Right atrium auricular region (tissue), 2 donors: ENCODE results near the gene ECHS1. TPM values are rescaled to one million over a fixed set of nuclear protein-coding genes. Genes with fewer than 3 reads are reported as not detected.
A peak's percentile ranks its signal among the peaks of the same experiment; 100 is the strongest.
"Not testable (repeated sequence)": the region's sequence is repeated elsewhere in the genome, so short reads cannot be mapped to it uniquely, and the experiment has no call there.

Source experiments
- DNase-seq: peaks from one replicate; pipeline ENCODE4 v3.0.0-alpha.2; 2019; ENCODE audit warnings: low spot score
- H3K27ac ChIP-seq, 2 donors: fragments of 200-600 bp; sonication (generic); 1 replicate in 1 of 2; 2 replicates in 1 of 2; pipeline ENCODE4 v1.5.1; 2016 to 2019
- H3K27me3 ChIP-seq, 2 donors: fragments of 200-600 bp; sonication (generic); one replicate each; pipeline versions ENCODE4 v1.5.1 to v1.6.0; 2017 to 2019
- H3K36me3 ChIP-seq: fragments of 200-600 bp; sonication (generic); one replicate; pipeline ENCODE4 v1.5.1; 2016
- H3K4me1 ChIP-seq, 2 donors: fragments of 200-600 bp; sonication (generic); one replicate each; pipeline versions ENCODE4 v1.5.1 to v1.6.0; 2017 to 2019
- H3K4me3 ChIP-seq, 2 donors: fragments of 200-600 bp; sonication (generic); 1 replicate in 1 of 2; 2 replicates in 1 of 2; pipeline ENCODE4 v1.5.1; 2017 to 2019; ENCODE audit warnings: mild to moderate bottlenecking in 1 of 2, moderate library complexity in 1 of 2
- H3K9me3 ChIP-seq, 2 donors: fragments of 200-600 bp; sonication (generic); one replicate each; pipeline ENCODE4 v1.5.1; 2019
- total RNA-seq, 2 donors: library from RNA; depleted of rRNA; stranded (reverse); fragments of >200 nt; gene quantifications; one replicate each; pipeline ENCODE4 v1.1.0, GENCODE V29; 2016
- TF ChIP-seq, protein P1 (sequence below), 2 donors: fragments of 200-600 bp; sonication (generic); IDR thresholded peaks; one replicate each; pipeline ENCODE4 v1.5.1; 2019; ENCODE audit warnings: antibody characterized with exemption in 2 of 2

Gene ECHS1
- total RNA-seq, 2 donors from 2014 or later = 89.8 to 146 TPM

DNA sequence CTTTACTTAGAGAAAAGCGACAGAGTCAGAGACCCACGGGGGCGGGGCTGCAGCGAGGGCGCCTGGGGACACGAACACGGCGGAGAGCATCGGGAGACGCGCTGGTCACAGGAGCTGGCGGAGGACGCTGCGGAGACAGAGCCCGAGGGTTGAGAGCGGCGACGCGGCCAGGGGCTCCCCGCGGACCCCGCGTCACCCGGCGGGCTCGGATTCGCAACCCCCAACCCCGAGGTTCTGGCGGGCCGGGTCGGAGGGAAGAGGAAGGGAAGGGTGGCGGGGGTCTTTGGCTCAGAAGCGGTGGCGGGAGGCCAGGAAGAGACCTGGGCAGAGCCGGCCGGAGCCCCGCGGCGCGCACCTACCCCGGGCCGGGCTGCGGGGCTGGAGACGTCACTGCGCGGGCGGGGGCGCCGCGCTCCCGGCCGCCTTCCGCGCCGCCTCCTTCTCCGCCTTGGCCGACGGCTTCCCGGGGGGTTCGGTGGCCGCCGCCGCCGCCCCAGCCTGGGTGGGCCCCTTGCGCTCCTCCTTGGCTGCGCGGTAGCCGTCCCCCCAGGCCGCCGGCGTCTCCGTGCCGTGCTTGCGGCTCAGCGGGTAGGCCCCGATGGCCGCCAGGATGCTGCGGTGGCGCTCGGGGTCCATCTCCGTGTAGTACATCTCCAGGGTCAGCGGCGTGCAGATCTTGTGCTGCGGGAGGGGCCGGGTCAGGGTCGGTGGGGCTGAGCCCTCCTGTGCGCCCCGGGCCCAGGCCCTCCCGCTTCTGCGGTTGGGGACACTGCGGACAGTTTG, 47.5 kb downstream of the ECHS1 start:
- no peak for DNase-seq
- H3K36me3 ChIP-seq = no peaks in the 10 kb centered on the region

DNA sequence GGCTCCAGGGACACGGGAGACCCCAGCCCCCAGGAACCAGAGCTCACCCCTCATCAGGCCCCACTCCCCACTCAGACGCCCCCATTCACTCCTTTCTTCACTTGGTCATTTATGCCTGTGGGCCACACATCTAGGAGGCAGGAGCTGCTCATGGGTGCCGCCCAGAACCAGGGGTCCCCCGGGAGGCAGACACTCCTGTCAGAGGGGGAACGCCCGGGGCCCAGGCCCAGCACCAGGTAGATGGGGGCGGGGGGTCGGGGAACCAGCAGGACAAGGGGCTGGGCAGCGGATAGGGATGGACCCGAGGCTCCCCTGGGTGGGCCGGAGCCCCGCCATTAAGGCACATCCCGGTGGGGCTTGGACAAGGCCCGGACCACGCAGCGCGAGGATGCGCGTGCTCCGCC, 48.3 kb downstream of the ECHS1 start:
- Histone ChIP-seq H3K9me3 (no peaks in the 10 kb centered on the region), H3K4me1 (peaks cover 0 to 23% of the 10 kb centered on the region in 2 donors), H3K27ac (no peak overlapping the region), H3K27me3 (peaks cover 13 to 29% of the 10 kb centered on the region in 2 donors), H3K4me3 (peak overlapping the region in 1 of 2 donors; percentile 48), H3K36me3 (no peaks in the 10 kb centered on the region)
- TF ChIP-seq, protein P1, sequence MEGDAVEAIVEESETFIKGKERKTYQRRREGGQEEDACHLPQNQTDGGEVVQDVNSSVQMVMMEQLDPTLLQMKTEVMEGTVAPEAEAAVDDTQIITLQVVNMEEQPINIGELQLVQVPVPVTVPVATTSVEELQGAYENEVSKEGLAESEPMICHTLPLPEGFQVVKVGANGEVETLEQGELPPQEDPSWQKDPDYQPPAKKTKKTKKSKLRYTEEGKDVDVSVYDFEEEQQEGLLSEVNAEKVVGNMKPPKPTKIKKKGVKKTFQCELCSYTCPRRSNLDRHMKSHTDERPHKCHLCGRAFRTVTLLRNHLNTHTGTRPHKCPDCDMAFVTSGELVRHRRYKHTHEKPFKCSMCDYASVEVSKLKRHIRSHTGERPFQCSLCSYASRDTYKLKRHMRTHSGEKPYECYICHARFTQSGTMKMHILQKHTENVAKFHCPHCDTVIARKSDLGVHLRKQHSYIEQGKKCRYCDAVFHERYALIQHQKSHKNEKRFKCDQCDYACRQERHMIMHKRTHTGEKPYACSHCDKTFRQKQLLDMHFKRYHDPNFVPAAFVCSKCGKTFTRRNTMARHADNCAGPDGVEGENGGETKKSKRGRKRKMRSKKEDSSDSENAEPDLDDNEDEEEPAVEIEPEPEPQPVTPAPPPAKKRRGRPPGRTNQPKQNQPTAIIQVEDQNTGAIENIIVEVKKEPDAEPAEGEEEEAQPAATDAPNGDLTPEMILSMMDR (IDR thresholded peaks at IDR 0.05) = no peak
- DNase-seq = no peak

More for the DNA sequence above, 47.5 kb downstream of the ECHS1 start:
- peaks cover 13 to 29% of the 10 kb centered on the region in 2 donors for H3K27me3 ChIP-seq
- H3K4me1 ChIP-seq = peaks cover 0 to 26% of the 10 kb centered on the region in 2 donors
- H3K9me3 ChIP-seq = no peaks in the 10 kb centered on the region
- H3K4me3 ChIP-seq = peak overlapping the region; percentile 35 to 48
- TF ChIP-seq, protein P1 (IDR thresholded peaks at IDR 0.05) = no peak
- H3K27ac ChIP-seq = no peak overlapping the region

DNA sequence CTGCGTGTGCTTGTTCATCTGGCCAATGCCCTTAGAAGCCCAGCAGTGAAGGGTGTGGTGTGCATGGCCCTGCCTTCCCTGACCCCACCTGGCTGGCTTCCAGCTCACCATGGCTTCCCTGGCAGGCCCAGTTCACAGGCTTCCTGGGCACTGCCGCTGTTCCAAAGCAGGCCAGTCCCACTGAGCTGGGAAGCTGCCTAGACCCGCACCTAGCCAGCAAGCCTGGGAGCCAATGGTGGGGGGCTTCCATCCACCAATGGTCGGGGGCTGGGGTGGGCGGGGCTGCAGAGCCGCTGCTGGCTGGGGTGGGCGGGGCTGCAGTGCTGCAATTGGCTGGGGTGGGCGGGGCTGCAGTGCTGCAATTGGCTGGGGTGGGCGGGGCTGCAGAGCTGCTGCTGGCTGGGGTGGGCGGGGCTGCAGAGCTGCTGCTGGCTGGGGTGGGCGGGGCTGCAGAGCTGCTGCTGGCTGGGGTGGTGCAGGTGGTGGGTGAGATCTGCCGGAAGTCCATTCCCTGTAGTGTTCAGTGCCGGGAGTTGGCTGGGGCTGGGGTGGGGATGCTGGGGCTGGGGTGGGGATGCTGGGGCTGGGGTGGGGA, 48.9 kb downstream of the ECHS1 start:
- Histone ChIP-seq H3K27ac (no peak overlapping the region), H3K36me3 (no peaks in the 10 kb centered on the region), H3K9me3 (no peaks in the 10 kb centered on the region), H3K4me3 (peak overlapping the region in 1 of 2 donors; percentile 13), H3K4me1 (peaks cover 0 to 17% of the 10 kb centered on the region in 2 donors), H3K27me3 (peaks cover 13 to 29% of the 10 kb centered on the region in 2 donors)
- no peak for DNase-seq
- TF ChIP-seq, protein P1 (IDR thresholded peaks at IDR 0.05) = no peak

DNA sequence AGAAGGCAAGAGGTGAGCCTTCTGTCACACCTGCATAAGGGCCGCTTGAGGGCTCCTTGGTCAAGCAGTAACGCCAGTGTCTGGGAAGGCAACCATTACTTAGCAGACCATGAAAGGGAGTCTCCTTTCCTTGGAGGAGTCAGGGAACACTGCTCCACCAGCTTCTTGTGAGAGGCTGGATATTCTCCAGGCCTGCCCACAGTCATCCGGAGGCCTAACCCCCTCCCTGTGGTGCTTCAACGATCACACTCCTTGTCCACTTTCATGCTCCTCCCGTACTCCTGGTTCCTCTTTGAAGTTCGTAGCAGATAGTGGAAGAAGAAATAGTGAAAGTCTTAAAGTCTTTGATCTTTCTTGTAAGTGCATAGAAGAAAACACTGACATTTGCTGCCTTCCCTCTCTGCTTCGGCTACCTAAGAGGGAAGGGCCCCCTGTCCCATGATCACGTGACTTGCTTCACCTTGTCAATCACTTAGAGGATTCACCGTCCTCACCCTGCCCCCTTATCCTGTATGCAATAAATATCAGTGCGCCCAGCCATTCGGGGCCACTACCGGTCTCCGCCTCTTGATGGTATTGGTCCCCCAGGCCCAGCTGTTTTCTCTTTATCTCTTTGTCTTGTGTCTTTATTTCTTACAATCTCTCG, 51.0 kb downstream of the ECHS1 start:
- H3K4me3 ChIP-seq, DNase-seq, H3K9me3 ChIP-seq, H3K36me3 ChIP-seq, H3K27ac ChIP-seq: not testable (repeated sequence)
- Histone ChIP-seq H3K4me1 (peaks cover 0 to 24% of the 10 kb centered on the region in 2 donors), H3K27me3 (peaks cover 8 to 27% of the 10 kb centered on the region in 2 donors)

DNA sequence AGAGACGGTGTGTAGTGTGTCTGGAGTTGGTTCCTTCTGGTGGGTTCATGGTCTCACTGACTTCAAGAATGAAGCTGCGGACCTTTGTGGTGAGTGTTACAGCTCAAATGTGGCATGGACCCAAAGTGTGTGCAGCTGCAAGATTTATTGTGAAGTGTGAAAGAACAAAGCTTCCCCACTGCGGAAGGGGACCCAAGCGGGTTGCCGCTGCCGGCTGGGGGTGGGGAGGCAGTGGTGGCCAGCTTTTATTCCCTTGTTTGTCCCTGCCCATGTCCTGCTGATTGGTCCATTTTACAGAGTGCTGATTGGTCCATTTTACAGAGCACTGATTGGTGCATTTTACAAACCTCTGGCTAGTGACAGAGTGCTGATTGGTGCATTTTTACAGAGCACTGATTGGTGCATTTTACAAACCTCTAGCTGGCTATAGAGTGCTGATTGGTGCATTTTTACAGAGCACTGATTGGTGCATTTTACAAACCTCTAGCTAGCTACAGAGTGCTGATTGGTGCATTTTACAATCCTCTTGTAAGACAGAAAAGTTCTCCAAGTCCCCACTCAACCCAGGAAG, 52.2 kb downstream of the ECHS1 start:
- H3K27ac ChIP-seq, H3K9me3 ChIP-seq, H3K4me3 ChIP-seq, H3K36me3 ChIP-seq, DNase-seq: not testable (repeated sequence)
- Histone ChIP-seq H3K4me1 (peaks cover 0 to 21% of the 10 kb centered on the region in 2 donors), H3K27me3 (peaks cover 2 to 15% of the 10 kb centered on the region in 2 donors)

DNA sequence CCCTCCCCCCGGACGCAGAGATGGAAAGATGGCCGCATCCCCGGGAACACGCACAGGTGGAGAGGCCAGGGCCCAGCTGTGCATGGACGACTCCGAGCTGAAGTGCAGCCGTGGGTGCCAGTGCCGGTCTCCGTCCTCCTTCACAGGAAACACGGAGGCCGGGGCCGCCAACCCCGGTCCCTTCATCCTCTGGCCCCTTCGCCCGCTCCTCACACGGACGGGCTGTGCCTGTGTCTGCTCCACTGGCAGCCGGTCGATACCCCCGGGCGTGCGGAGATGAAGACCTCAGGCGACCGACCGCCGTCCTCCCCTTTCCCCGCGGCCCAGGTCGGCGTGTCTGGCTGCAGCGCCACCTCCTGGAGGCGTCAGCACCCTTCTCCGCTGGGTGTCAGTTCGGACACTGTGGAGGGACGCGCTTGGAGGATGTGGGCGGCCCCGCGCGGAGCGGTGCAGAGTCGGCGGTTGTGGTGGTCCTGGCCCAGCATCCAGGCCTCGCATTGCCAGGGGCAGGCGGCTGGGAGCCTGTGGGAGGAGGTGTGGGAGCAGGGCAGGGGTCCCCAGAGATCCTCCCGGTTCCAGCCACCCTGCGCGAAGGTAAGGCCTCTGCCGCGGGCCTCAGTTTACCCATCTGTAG, 54.5 kb downstream of the ECHS1 start:
- H3K4me1 ChIP-seq = peaks cover 0 to 10% of the 10 kb centered on the region in 2 donors
- peaks cover 0 to 3% of the 10 kb centered on the region in 2 donors for H3K27me3 ChIP-seq
- no peak overlapping the region for H3K27ac ChIP-seq
- TF ChIP-seq, protein P1 (IDR thresholded peaks at IDR 0.05) = peak; percentile 42 to 75
- DNase-seq = no peak
- no peaks in the 10 kb centered on the region for H3K36me3 ChIP-seq
- peak overlapping the region; percentile 19 to 43 for H3K4me3 ChIP-seq
- no peaks in the 10 kb centered on the region for H3K9me3 ChIP-seq
